ENCODE results near the gene FICD.
"Not testable (repeated sequence)": the region's sequence is repeated elsewhere in the genome, so short reads cannot be mapped to it uniquely, and the experiment has no call there.

The FICD gene

GRCh38 chr12:108514973-108515814, at the start of gene FICD:
TSS of gene FICD (plus strand) at chr12:108515277. CDS start at chr12:108516973, 1,696 bp downstream.
- DNase-seq: peak; percentile 90 to 96

- DNase-seq: no peak
These were observed 49.7 kb upstream of the FICD start for GRCh38 chr12:108465417-108465816.

DNA sequence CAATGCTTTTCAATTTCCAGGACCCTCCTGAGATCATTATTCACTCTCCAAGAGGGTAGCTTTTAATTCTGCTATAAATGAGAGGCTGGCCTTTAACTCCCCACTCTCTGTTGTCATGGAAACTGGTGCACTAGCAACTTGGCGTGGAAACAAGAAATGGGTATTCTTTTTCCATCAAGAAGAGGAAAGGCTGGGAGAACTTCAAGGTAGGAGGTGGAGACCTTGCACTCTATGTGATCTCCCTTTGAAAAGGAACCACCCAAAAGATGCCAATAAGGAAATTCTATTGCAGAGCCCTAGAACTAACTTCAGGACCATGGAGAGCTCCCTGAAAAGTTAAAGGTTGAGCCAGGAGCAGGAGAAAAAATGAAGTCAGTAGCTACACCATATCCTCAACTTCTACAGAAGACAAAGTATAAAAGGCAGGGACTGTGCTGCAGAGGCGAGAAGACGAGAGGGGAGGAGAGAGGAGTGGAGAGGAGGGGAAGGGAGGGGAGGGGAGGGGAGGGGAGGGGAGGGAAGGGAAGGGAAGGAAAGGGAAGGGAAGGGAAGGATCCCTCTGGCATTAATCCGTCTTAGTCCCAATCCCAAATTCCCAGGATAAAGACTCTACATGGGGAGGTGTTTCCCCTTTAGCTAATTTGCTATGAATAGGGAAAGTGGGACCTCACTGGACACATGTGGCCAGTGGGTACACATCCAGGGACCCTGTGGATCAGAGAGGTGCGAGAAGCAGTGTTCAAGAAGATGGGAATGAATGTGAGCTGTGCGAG, 46.7 kb upstream of the FICD start:
- DNase-seq: no peak

GRCh38 chr12:108473400-108474055, 41.5 kb upstream of the FICD start:
- DNase-seq: no peak

DNA sequence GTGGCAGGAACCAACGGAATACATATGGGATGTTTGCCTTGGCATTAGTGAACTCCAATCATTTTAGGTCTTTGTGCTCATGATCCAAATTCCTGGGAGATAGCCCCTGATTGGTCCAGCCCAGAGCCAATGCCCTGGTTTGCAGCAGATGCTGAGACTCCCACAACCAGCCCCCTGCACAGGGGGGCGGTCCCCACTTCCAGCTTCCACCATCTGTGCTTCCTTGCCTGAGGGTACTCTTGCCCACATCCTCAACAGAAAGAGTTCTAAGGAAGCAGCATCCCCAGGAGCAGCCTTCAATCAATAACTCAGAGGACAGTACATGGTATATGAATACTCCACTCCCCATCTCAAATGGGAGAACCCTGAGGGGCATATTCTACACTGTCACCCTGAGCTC, 39.7 kb upstream of the FICD start:
- DNase-seq: no peak

DNA sequence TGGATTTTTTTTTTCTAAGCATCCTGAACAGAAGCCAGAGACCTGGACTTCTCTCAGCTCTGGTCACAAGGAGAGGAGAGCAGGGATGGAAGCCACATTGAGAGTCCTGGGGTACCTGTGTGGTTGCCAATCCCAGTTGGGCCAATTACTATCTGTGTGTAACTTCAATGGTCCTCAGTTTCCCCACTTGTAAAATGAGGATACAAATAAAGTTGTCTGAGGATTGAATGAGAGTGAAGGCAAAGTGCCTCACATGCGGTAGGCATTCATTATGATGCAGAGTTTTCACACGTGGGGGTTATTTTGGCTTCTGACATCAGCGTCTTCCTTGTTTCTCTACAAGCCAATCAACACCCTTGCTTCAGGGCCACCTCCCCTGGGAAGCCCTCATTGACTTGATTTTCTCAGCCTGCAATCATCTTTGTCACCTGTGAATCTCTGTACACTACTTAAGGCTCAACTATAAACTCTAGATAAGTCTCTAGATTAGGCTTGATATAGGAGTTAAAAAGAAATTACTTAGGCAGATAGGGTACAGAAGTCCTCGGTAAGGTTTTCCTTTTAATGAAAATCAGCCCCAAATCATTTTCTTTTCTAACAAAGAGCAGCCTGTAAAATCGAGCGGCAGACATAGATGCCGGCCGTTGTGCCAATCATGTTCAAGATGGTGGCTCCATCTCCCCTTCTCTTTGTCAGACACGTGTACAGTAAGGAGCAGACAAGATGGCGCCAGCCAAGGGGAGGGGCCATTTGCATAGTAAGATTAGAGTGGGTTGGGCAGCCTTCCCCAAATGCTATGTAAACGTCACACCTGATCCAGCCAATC, 37.8 kb upstream of the FICD start:
- DNase-seq: no peak

DNA sequence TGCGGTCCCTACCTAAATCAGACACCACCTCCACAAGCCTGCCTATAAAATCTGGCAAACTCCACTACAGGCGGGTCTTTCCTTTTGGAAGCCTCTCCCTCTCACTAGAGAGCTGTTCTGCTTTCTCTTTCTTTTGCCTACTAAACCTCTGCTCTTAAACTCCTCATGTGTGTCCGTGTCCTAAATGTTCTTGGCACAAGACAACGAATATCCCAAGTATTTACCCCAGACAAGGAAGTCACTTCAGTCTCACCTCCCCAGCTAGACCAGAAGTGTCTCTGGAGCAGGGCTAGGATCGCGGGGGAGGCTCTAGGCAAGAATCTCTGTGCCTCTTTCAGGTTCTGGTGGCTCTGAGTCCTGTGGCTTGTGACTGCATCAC, 37.2 kb upstream of the FICD start:
- no peak for DNase-seq

- DNase-seq: no peak
These were observed 36.4 kb upstream of the FICD start for GRCh38 chr12:108478611-108479206.

GRCh38 chr12:108479364-108480070, 35.6 kb upstream of the FICD start:
- DNase-seq: no peak

- no peak for DNase-seq
These were observed 32.3 kb upstream of the FICD start for GRCh38 chr12:108482717-108483212.

DNA sequence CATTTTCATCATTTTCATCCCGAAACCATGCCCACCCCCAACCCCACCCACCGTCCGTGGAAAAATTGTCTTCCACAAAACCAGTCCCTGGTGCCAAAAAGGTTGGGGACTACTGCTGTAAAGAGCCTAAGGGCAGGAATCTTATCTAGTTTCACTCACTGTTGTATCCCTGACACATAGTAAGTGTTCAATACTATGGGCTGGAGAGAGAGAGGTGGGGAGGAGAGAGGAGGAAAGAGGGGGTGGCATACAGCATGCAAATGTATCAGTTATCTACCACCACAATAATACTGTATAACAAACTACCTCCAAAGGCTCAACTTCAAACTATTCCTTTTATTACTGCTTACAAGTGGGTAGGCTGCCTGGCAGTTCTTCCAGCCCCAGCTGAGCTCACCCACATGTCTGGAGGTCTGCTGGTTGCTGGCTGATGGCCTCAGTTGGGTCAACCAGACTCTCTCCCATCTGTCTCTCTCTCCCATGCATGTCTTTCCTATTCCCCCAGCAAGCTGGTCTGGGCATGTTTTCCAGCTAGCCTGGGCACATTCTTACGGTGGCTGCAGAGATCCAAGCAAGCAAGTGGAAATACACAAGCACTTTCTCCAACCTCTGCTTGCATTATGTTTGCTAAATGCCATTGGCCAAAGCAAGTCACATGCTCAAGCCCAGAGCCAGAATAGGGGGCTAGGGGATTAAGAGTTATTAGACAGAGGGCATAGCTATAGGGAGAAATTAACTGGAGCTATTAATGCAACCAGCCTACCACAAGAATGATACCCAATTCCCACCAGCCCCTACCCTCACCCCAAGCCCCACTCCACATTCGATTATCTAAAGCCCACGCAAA, 31.6 kb upstream of the FICD start:
- DNase-seq: no peak

DNA sequence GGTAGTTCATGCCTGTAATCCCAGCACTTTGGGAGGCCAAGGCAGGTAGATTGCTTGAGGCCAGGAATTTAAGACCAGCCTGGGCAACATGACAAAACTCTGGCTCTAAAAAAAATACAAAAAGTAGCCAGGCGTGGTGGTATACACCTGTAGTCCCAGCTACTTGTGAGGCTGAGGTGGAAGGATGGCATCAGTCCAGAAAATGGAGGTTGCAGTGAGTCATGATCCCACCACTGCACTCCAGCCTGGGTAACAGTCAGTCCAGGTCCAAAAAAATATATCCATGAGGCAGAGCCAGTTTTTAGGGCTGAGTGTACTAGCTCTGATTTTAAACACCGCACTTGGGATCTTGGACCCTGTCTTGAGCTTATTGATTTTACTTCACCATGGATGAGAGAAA, 30.6 kb upstream of the FICD start:
- no peak for DNase-seq

- DNase-seq: no peak
These were observed 30.2 kb upstream of the FICD start for GRCh38 chr12:108484845-108485244.

DNA sequence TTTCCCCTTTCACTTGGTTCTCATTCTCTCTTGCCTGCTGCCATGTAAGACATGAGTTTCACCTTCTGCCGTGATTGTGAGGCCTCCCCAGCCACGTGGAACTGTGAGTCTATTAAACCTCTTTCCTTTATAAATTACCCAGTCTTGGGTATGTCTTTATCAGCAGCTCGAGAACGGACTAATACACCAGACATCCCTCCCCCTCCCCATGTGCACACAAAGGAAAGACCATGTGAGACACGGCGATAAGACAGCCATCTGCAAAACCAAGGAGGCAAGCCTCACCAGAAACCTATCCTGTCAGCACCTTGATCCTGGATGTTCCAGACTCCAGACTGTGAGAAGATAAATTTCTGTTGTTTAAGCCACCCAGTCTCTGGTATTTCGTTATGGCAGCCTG, 29.7 kb upstream of the FICD start:
- DNase-seq: not testable (repeated sequence)

- not testable (repeated sequence) for DNase-seq
These were observed 28.0 kb upstream of the FICD start for GRCh38 chr12:108487029-108487428.

GRCh38 chr12:108491256-108491655, 23.8 kb upstream of the FICD start:
- no peak for DNase-seq

DNA sequence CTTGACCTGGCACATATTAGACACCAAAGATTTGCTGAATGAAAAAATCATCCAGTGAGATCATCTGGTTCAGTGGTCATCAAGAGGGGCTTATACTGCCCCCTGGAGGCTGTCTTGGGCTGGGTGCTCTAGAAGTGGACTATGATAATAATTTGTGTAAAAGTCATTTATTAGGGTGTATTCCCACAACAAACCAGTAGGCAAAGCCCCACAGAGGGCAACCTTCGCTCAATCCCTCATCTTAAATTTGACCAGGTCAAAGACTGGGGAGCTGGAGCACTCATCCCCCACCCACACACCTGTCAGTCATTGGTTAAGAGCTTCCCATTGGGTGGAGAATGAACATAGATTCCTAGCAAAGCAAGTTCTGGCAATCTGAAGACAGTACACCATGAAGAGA, 20.0 kb upstream of the FICD start:
- peak in 1 of 2 donors; percentile 7 for DNase-seq

- no peak for DNase-seq
These were observed 19.1 kb upstream of the FICD start for GRCh38 chr12:108495823-108496579.

GRCh38 chr12:108498136-108498535, 16.9 kb upstream of the FICD start:
- DNase-seq: no peak

GRCh38 chr12:108502922-108503321, 12.2 kb upstream of the FICD start:
- DNase-seq: no peak
